T-helper 2 cell treated with Interferon-gamma antibody and Interleukin-4, amounts not matched to agents 5 μg/mL and 100 μg/mL, for 36 hours (primary cell): ENCODE measurements around the gene GABPB2.

ENCODE experiments used
- DNase-seq: peaks from one replicate; pipeline ENCODE4 v3.0.0; 2021; ENCODE audit warnings: low spot score
- H3K27ac Mint-ChIP-seq: one replicate; pipeline ENCODE4 v1.8.0; 2021; ENCODE audit warnings: mild to moderate bottlenecking, mixed read lengths
- H3K27me3 Mint-ChIP-seq: one replicate; pipeline ENCODE4 v1.8.0; 2021; ENCODE audit warnings: low read depth, mixed read lengths
- H3K36me3 Mint-ChIP-seq: one replicate; pipeline ENCODE4 v1.8.0; 2021; ENCODE audit warnings: low read depth, mixed read lengths
- H3K4me1 Mint-ChIP-seq: one replicate; pipeline ENCODE4 v1.8.0; 2021; ENCODE audit warnings: low read depth, mixed read lengths
- H3K4me3 Mint-ChIP-seq: one replicate; pipeline ENCODE4 v1.8.0; 2022; ENCODE audit warnings: mild to moderate bottlenecking, moderate library complexity, mixed read lengths
- H3K9me3 Mint-ChIP-seq: one replicate; pipeline ENCODE4 v1.8.0; 2021; ENCODE audit warnings: mixed read lengths

The GABPB2 gene

GRCh38 chr1:151070474-151071276 lies at the start of gene GABPB2:
Gene GABPB2 (plus strand): TSS chr1:151070761. CDS start chr1:151088190, 17,429 bp downstream.
- peak within 1 kb of the TSS; percentile 95 for H3K4me3 Mint-ChIP-seq
- H3K36me3 Mint-ChIP-seq: peaks cover 17% of the 10 kb centered on the region

GRCh38 chr1:151024540-151025146 lies 45.9 kb upstream of the GABPB2 start:
- peak overlapping the region; percentile 49 for H3K4me3 Mint-ChIP-seq
- H3K9me3 Mint-ChIP-seq: no peaks in the 10 kb centered on the region
- H3K36me3 Mint-ChIP-seq: peaks cover 23% of the 10 kb centered on the region
- no peak overlapping the region for H3K27ac Mint-ChIP-seq
- DNase-seq: peak; percentile 62
- H3K27me3 Mint-ChIP-seq: no peaks in the 10 kb centered on the region
- peaks cover 4% of the 10 kb centered on the region for H3K4me1 Mint-ChIP-seq

More at GRCh38 chr1:151070474-151071276, at the start of gene GABPB2:
- DNase-seq: peak; percentile 88
- H3K4me1 Mint-ChIP-seq: peaks cover 15% of the 10 kb centered on the region
- H3K27me3 Mint-ChIP-seq: no peaks in the 10 kb centered on the region
- H3K27ac Mint-ChIP-seq: peak within 1 kb of the TSS; percentile 100
- no peaks in the 10 kb centered on the region for H3K9me3 Mint-ChIP-seq

GRCh38 chr1:151026460-151026859 lies 44.1 kb upstream of the GABPB2 start:
- DNase-seq: no peak
- H3K4me1 Mint-ChIP-seq: peaks cover 4% of the 10 kb centered on the region
- no peaks in the 10 kb centered on the region for H3K27me3 Mint-ChIP-seq
- no peak overlapping the region for H3K27ac Mint-ChIP-seq
- H3K9me3 Mint-ChIP-seq: no peaks in the 10 kb centered on the region
- peaks cover 27% of the 10 kb centered on the region for H3K36me3 Mint-ChIP-seq
- no peak overlapping the region for H3K4me3 Mint-ChIP-seq

GRCh38 chr1:151032164-151032563 lies 38.4 kb upstream of the GABPB2 start:
- Mint-ChIP-seq H3K27me3 (no peaks in the 10 kb centered on the region), H3K36me3 (peaks cover 30% of the 10 kb centered on the region), H3K9me3 (no peaks in the 10 kb centered on the region), H3K4me3 (no peak overlapping the region), H3K4me1 (no peaks in the 10 kb centered on the region), H3K27ac (no peak overlapping the region)
- no peak for DNase-seq

GRCh38 chr1:151035167-151035566 lies 35.4 kb upstream of the GABPB2 start:
- H3K4me3 Mint-ChIP-seq: no peak overlapping the region
- no peaks in the 10 kb centered on the region for H3K9me3 Mint-ChIP-seq
- no peaks in the 10 kb centered on the region for H3K27me3 Mint-ChIP-seq
- no peaks in the 10 kb centered on the region for H3K4me1 Mint-ChIP-seq
- no peak overlapping the region for H3K27ac Mint-ChIP-seq
- H3K36me3 Mint-ChIP-seq: peaks cover 17% of the 10 kb centered on the region
- DNase-seq: no peak

GRCh38 chr1:151036356-151036755 lies 34.2 kb upstream of the GABPB2 start, which contains the start of gene BNIPL:
Gene BNIPL (plus strand): TSS chr1:151036586. CDS start chr1:151036726, 140 bp downstream.
- Mint-ChIP-seq H3K9me3 (no peaks in the 10 kb centered on the region), H3K27me3 (no peaks in the 10 kb centered on the region), H3K27ac (no peak within 1 kb of the TSS), H3K4me3 (no peak within 1 kb of the TSS), H3K36me3 (peaks cover 15% of the 10 kb centered on the region), H3K4me1 (no peaks in the 10 kb centered on the region)
- DNase-seq: no peak

GRCh38 chr1:151037032-151037431 lies 33.5 kb upstream of the GABPB2 start:
- no peaks in the 10 kb centered on the region for H3K4me1 Mint-ChIP-seq
- H3K36me3 Mint-ChIP-seq: peaks cover 15% of the 10 kb centered on the region
- H3K9me3 Mint-ChIP-seq: no peaks in the 10 kb centered on the region
- H3K27ac Mint-ChIP-seq: no peak overlapping the region
- no peak overlapping the region for H3K4me3 Mint-ChIP-seq
- DNase-seq: no peak
- H3K27me3 Mint-ChIP-seq: no peaks in the 10 kb centered on the region

GRCh38 chr1:151039521-151039920 lies 31.0 kb upstream of the GABPB2 start:
- H3K27ac Mint-ChIP-seq: no peak overlapping the region
- no peaks in the 10 kb centered on the region for H3K27me3 Mint-ChIP-seq
- peaks cover 10% of the 10 kb centered on the region for H3K36me3 Mint-ChIP-seq
- H3K4me3 Mint-ChIP-seq: no peak overlapping the region
- no peaks in the 10 kb centered on the region for H3K9me3 Mint-ChIP-seq
- peaks cover 2% of the 10 kb centered on the region for H3K4me1 Mint-ChIP-seq
- DNase-seq: no peak

- Mint-ChIP-seq H3K27me3 (no peaks in the 10 kb centered on the region), H3K4me1 (peaks cover 16% of the 10 kb centered on the region), H3K27ac (no peak overlapping the region), H3K4me3 (no peak overlapping the region), H3K36me3 (peaks cover 1% of the 10 kb centered on the region), H3K9me3 (no peaks in the 10 kb centered on the region)
- DNase-seq: no peak
Measured at GRCh38 chr1:151043163-151043562, 27.4 kb upstream of the GABPB2 start.

- H3K27me3 Mint-ChIP-seq: no peaks in the 10 kb centered on the region
- H3K4me1 Mint-ChIP-seq: peaks cover 33% of the 10 kb centered on the region
- peaks cover 26% of the 10 kb centered on the region for H3K36me3 Mint-ChIP-seq
- H3K27ac Mint-ChIP-seq: peak within 1 kb of the TSS; percentile 56
- DNase-seq: peak; percentile 50
- peak within 1 kb of the TSS; percentile 87 for H3K4me3 Mint-ChIP-seq
- no peaks in the 10 kb centered on the region for H3K9me3 Mint-ChIP-seq
Measured at GRCh38 chr1:151047591-151047924, 23.0 kb upstream of the GABPB2 start, which contains the start of gene C1orf56. Gene C1orf56 (plus strand): TSS chr1:151047751. CDS start chr1:151047848, 97 bp downstream.

- no peaks in the 10 kb centered on the region for H3K9me3 Mint-ChIP-seq
- peaks cover 34% of the 10 kb centered on the region for H3K4me1 Mint-ChIP-seq
- H3K36me3 Mint-ChIP-seq: peaks cover 32% of the 10 kb centered on the region
- peak overlapping the region; percentile 87 for H3K4me3 Mint-ChIP-seq
- peak overlapping the region; percentile 49 for H3K27ac Mint-ChIP-seq
- no peaks in the 10 kb centered on the region for H3K27me3 Mint-ChIP-seq
- DNase-seq: peak; percentile 42
Measured at GRCh38 chr1:151047925-151048644, 22.5 kb upstream of the GABPB2 start.

GRCh38 chr1:151048645-151049032 lies 21.9 kb upstream of the GABPB2 start:
- Mint-ChIP-seq H3K36me3 (peaks cover 35% of the 10 kb centered on the region), H3K27me3 (no peaks in the 10 kb centered on the region), H3K27ac (peak overlapping the region; percentile 49), H3K4me1 (peaks cover 32% of the 10 kb centered on the region), H3K4me3 (peak overlapping the region; percentile 87), H3K9me3 (no peaks in the 10 kb centered on the region)
- DNase-seq: no peak

GRCh38 chr1:151049458-151049857 lies 21.1 kb upstream of the GABPB2 start:
- Mint-ChIP-seq H3K4me1 (peaks cover 32% of the 10 kb centered on the region), H3K36me3 (peaks cover 42% of the 10 kb centered on the region), H3K9me3 (no peaks in the 10 kb centered on the region), H3K27ac (peak overlapping the region; percentile 41), H3K27me3 (no peaks in the 10 kb centered on the region), H3K4me3 (no peak overlapping the region)
- DNase-seq: no peak
